Neural progenitor cell (in vitro differentiated cells): ENCODE measurements around the gene FSCN2.

ENCODE experiments used
- EZH2 ChIP-seq: fragments of 200-600 bp; sonication (generic); IDR thresholded peaks from 2 replicates; pipeline ENCODE4 v1.6.1; 2017; ENCODE audit warnings: antibody characterized with exemption, mild to moderate bottlenecking, moderate library complexity
- TF ChIP-seq, protein P1 (sequence below): fragments of 200-600 bp; sonication (generic); IDR thresholded peaks from 2 replicates; pipeline ENCODE4 v1.5.1; 2017; ENCODE audit warnings: antibody characterized with exemption, mild to moderate bottlenecking

- TF ChIP-seq, protein P1, sequence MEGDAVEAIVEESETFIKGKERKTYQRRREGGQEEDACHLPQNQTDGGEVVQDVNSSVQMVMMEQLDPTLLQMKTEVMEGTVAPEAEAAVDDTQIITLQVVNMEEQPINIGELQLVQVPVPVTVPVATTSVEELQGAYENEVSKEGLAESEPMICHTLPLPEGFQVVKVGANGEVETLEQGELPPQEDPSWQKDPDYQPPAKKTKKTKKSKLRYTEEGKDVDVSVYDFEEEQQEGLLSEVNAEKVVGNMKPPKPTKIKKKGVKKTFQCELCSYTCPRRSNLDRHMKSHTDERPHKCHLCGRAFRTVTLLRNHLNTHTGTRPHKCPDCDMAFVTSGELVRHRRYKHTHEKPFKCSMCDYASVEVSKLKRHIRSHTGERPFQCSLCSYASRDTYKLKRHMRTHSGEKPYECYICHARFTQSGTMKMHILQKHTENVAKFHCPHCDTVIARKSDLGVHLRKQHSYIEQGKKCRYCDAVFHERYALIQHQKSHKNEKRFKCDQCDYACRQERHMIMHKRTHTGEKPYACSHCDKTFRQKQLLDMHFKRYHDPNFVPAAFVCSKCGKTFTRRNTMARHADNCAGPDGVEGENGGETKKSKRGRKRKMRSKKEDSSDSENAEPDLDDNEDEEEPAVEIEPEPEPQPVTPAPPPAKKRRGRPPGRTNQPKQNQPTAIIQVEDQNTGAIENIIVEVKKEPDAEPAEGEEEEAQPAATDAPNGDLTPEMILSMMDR: no peak
- no peak for TF ChIP-seq EZH2
Measured at GRCh38 chr17:81487089-81487486, 41.1 kb upstream of the FSCN2 start.
